Ectodermal cell (in vitro differentiated cells): ENCODE results near the gene RNF182.

Experiments used
- H3K27ac ChIP-seq: 2 replicates; pipeline ENCODE4 v1.7.0; 2013; ENCODE audit warnings: mild to moderate bottlenecking, low read depth, low read length; ENCODE audit not compliant: insufficient read depth, poor library complexity, severe bottlenecking
- H3K27me3 ChIP-seq: 2 replicates; pipeline ENCODE4 v1.7.0; 2013; ENCODE audit warnings: mild to moderate bottlenecking, low read length; ENCODE audit not compliant: insufficient read depth, control insufficient read depth, poor library complexity, severe bottlenecking
- H3K36me3 ChIP-seq: one replicate; pipeline ENCODE4 v1.7.0; 2013; ENCODE audit warnings: low read length; ENCODE audit not compliant: control insufficient read depth, insufficient read depth
- H3K4me1 ChIP-seq: one replicate; pipeline ENCODE4 v1.7.0; 2013; ENCODE audit warnings: low read length; ENCODE audit not compliant: control insufficient read depth, insufficient read depth
- H3K4me3 ChIP-seq: 2 replicates; pipeline ENCODE4 v1.7.0; 2013; ENCODE audit warnings: low read depth, low read length, control low read depth; ENCODE audit not compliant: insufficient read depth
- H3K9me3 ChIP-seq: 2 replicates; pipeline ENCODE4 v1.7.0; 2013; ENCODE audit warnings: mild to moderate bottlenecking, low read length, moderate library complexity; ENCODE audit not compliant: control insufficient read depth
- WGBS, 2 experiments: methylation state at CpG; one replicate each; pipeline ENCODE4 v1.1.7; 2013; ENCODE audit warnings: missing lambda C conversion rate in 2 of 2; 5-methylcytosine and 5-hydroxymethylcytosine counted together

The RNF182 gene

DNA sequence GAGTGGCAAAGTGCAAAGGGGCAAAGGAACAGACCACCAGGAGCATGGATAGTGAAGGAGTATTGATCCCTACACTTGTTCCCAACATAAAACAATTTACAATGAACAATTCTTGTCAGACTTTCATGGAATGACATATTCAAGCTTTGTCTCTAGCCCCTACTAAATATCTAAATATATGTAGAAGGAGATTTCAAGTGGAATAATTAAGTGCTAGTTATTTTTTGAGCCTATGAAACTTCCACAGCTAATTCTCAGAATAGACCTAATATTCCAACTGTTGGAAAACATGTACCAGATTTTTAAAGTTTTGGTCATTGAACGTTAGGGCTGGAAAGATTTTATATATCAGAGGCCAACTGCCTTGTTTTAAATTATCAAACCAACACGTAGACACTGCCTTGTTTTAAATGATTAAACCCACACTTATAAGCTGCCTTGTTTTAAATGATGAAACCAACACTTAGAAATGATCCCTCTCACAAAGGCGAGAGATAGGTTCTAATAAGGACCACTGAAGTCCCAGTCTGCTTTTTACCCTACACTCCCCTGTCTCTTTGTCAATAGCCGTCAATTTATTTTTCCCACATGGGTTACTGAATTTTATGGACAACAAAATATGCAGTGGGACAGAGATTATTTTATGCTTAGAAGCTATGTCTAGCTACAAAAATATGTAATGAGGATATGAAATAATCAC lies 62.1 kb downstream of the RNF182 start:
- H3K4me1 ChIP-seq = no peaks in the 10 kb centered on the region
- no peak overlapping the region for H3K27ac ChIP-seq
- 95 to 96% methylated on average over 3 to 4 of the region's 4 CpGs for WGBS, 2 experiments
- no peaks in the 10 kb centered on the region for H3K36me3 ChIP-seq
- H3K9me3 ChIP-seq = no peaks in the 10 kb centered on the region
- H3K27me3 ChIP-seq = no peaks in the 10 kb centered on the region
- no peak overlapping the region for H3K4me3 ChIP-seq

DNA sequence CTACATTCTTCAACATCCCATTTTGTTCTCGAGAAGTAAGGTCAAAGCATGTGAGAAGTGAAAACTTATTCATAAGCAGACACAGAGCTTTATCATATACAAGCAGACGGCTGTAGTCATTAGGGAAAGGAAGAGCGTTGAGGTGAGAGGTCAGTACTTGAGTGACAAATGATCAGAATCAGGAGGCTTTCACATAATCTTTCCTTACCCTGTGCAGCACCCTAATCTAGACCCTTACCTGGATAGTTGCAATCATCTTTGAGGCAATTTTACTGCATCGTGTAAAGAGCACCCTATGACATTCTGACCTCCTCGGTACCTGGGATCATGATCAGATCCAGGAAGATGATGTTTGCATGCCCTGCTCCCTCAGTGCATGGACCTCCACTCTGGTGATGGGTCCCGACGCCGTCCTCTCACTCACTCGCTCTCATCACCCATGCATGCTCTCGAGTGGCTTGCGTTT lies 62.7 kb downstream of the RNF182 start:
- no peaks in the 10 kb centered on the region for H3K9me3 ChIP-seq
- H3K4me3 ChIP-seq = no peak overlapping the region
- H3K4me1 ChIP-seq = no peaks in the 10 kb centered on the region
- WGBS, 2 experiments = 94 to 95% methylated on average over 10 to 11 of the region's 11 CpGs
- H3K36me3 ChIP-seq = no peaks in the 10 kb centered on the region
- H3K27ac ChIP-seq = no peak overlapping the region
- H3K27me3 ChIP-seq = no peaks in the 10 kb centered on the region

DNA sequence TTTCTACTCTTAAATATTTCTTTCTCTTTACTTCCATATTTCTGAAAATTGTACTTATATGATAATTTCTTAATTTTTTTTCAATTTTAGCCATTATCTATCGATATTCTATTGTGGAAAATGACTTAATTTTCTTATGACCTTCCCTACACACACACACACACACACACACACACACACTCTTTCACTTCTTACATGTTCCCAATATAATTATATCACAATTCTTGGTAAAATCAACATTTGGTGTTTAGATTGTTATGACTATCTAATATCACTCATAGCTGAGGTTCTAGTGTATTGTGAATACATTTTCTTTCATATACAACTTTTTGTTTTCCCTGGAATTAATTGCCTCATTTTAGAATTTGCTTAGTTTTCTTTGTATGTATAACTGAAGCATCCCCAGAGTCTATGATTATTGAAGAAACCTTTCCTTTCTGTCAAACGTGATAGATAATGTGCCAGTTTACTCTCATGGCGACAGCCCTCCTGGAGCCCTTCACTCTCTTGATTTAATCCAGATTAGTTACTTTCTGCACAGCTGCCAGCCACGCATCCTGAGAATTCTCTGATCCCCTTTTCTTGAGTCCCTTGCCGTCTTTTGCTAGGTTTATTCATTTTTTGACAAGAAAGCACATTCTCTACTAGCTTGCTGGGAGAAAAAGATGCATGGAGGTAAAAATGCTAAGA lies 63.4 kb downstream of the RNF182 start:
- 84 to 87% methylated on average over 4 of the region's 5 CpGs for WGBS, 2 experiments
- Histone ChIP-seq H3K9me3 (no peaks in the 10 kb centered on the region), H3K4me3 (no peak overlapping the region), H3K36me3 (no peaks in the 10 kb centered on the region), H3K4me1 (no peaks in the 10 kb centered on the region), H3K27me3 (no peaks in the 10 kb centered on the region), H3K27ac (no peak overlapping the region)

DNA sequence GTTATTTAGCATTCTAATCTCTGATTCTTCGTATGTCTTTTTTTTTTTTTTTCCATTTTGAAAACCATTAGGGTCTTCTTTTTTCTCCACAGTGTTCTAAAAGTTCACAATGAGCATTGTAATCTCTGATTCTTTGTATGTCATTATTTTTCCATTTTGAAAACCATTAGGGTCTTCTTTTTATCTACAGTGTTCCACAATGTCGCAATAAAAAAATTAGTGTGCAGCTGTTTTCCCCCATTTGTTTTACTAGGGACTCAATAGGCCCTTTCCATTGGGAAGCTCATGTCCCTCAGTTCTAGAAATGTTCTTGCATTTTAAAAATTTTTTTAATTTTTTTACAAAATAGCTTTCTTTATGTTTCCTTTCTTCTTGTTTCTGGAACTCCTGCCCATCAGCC lies 64.2 kb downstream of the RNF182 start:
- no peaks in the 10 kb centered on the region for H3K36me3 ChIP-seq
- WGBS, 2 experiments = 86 to 92% methylated on average over 2 of the region's 2 CpGs
- H3K9me3 ChIP-seq = no peaks in the 10 kb centered on the region
- H3K27me3 ChIP-seq = no peaks in the 10 kb centered on the region
- no peak overlapping the region for H3K4me3 ChIP-seq
- no peak overlapping the region for H3K27ac ChIP-seq
- H3K4me1 ChIP-seq = no peaks in the 10 kb centered on the region

DNA sequence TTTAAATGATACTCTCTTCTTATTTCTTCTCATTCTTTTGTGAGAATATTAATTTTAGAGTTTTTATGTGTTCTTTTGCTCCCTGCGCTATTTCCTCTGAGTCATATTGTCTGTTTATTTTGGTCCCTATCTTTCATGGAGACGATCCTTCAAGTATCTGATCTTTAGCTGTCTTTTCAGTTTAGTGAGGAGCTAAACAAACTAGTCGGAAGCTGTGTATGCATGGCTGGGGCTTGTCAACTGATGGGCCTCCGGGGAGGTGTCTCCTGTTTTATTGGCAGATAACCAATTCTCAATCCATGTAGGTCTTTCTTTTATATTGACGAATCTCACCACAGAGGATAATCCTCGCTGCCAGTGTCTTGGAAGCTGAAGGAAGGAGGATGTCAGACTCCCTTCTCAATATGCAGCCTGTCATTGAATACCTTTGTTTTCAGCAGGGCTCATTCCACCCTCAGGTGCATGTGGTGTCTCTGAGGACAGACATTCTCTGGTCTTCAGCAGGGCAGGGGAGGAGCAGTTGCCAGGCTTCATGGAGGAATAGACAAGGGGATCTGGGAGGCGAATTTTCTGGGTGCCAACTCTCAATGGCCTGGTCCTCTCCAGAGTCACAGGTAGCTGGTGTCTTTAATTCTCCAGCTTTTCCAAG lies 64.9 kb downstream of the RNF182 start:
- H3K9me3 ChIP-seq = no peaks in the 10 kb centered on the region
- H3K27ac ChIP-seq = no peak overlapping the region
- H3K36me3 ChIP-seq = no peaks in the 10 kb centered on the region
- H3K4me1 ChIP-seq = no peaks in the 10 kb centered on the region
- 74 to 79% methylated on average over 7 of the region's 7 CpGs for WGBS, 2 experiments
- H3K27me3 ChIP-seq = no peaks in the 10 kb centered on the region
- H3K4me3 ChIP-seq = no peak overlapping the region

DNA sequence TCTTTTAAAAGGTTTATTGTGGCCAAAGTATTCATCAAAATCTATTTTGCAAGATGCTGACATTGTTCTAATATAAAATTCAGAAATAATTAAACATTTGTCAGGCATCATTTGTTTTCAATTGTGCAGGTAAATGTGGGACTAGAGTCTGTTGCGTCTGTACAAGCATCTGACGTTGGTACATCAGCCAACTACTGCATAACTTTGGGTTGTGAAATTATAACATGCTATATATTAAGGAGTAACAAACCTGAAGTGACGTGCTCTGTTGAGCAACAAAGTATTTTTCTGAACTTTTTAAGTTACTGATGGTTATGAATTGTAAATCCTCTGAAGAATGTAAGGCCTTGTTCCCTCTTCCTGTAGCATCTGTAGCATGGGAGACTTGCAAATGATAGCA lies 66.0 kb downstream of the RNF182 start:
- no peaks in the 10 kb centered on the region for H3K9me3 ChIP-seq
- H3K27ac ChIP-seq = no peak overlapping the region
- H3K36me3 ChIP-seq = no peaks in the 10 kb centered on the region
- no peaks in the 10 kb centered on the region for H3K4me1 ChIP-seq
- no peak overlapping the region for H3K4me3 ChIP-seq
- no peaks in the 10 kb centered on the region for H3K27me3 ChIP-seq
- 95 to 96% methylated on average over 3 of the region's 3 CpGs for WGBS, 2 experiments

DNA sequence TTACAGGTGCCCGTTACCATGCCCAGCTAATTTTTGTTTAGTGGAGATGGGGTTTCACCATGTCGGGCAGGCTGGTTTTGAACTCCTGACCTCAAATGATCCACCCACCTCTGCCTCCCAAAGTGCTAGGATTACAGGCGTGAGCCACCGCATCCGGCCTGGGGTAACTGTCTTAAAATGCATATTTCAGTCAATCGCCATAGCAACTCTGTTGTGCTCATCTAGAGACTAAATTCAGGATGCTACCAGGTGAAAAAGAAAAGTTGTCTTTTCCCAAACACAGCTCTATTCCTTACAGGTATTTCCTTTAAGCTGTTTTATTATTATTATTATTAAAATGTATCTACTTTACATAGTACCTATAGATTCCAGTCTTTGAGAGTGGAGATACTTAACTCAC lies 66.6 kb downstream of the RNF182 start:
- Histone ChIP-seq H3K27me3 (no peaks in the 10 kb centered on the region), H3K27ac (no peak overlapping the region), H3K4me3 (no peak overlapping the region), H3K4me1 (no peaks in the 10 kb centered on the region), H3K36me3 (no peaks in the 10 kb centered on the region), H3K9me3 (no peaks in the 10 kb centered on the region)
- 93 to 95% methylated on average over 6 of the region's 6 CpGs for WGBS, 2 experiments

DNA sequence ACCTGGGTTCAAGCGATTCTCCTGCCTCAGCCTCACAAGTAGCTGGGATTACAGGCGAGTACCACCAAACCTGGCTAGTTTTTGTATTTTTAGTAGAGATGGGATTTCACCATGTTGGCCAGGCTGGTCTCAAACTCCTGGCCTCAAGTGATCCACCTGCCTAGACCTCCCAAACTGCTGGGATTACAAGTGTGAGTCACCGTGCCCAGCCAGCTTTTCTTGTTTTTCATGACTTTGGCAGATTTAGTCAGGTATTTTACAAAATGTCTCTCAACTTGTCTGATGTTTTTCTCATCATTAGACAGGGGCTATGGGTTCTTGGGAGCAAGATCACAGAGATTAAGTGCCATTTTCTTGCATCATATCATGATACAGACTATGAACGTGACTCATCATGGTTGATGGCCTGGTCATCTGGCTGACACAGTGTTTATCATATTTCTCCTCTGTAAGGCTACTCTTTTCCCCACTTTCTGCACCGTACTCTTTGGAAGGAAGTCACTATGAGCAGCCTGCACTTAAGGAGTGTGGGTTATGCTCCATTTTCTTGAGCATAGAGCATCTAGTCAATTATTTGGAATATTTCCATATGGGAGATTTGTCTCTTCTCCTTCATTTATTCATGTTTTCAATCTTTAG lies 67.8 kb downstream of the RNF182 start:
- 92 to 94% methylated on average over 5 of the region's 5 CpGs for WGBS, 2 experiments
- H3K9me3 ChIP-seq = no peaks in the 10 kb centered on the region
- H3K4me1 ChIP-seq = no peaks in the 10 kb centered on the region
- H3K27me3 ChIP-seq = no peaks in the 10 kb centered on the region
- no peak overlapping the region for H3K27ac ChIP-seq
- H3K4me3 ChIP-seq = no peak overlapping the region
- no peaks in the 10 kb centered on the region for H3K36me3 ChIP-seq

DNA sequence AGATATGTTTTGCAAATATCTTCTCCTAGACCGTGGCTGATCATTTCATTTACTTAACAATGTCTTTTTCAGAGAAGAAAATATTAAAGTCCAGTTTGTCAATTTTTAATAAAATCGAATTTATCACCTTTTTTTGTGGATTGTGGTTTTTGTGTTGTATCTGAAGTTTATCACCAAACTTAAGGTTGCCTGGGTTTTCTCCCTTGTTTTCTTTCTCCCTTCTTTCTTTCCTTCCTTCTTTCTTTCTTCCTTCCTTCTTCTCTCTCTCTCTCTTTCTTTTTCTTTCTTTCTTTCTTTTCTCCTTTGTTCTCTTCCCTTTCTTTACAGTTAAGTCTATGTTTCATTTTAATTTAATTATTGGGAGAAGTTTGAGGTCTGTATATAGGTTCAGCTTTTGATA lies 68.7 kb downstream of the RNF182 start:
- no peaks in the 10 kb centered on the region for H3K27me3 ChIP-seq
- H3K27ac ChIP-seq = no peak overlapping the region
- no peaks in the 10 kb centered on the region for H3K4me1 ChIP-seq
- no peaks in the 10 kb centered on the region for H3K36me3 ChIP-seq
- no peaks in the 10 kb centered on the region for H3K9me3 ChIP-seq
- no peak overlapping the region for H3K4me3 ChIP-seq
- 100% methylated on average over 1 of the region's 2 CpGs; no CpG with 5 or more reads in 1 of the 2 experiments for WGBS, 2 experiments

DNA sequence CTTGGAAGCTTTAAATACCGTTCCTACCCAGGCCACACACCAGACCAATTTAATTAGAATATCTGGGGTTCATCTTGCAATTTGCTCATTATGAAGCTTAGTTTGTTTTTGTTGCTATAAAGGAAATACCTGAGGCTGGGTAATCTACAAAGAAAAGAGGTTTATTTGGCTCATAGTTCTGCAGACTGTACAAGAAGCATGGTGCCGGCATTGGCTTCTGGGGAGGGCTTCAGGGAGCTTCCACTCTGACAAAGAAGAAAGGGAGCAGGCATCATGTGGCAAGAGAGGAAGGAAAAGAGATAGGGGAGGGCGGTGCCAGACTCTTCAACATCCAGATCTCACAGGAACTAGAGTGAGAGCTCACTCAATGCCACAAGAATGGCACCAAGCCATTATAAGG lies 73.6 kb downstream of the RNF182 start:
- no peaks in the 10 kb centered on the region for H3K36me3 ChIP-seq
- no peaks in the 10 kb centered on the region for H3K4me1 ChIP-seq
- H3K27ac ChIP-seq = no peak overlapping the region
- no peak overlapping the region for H3K4me3 ChIP-seq
- H3K9me3 ChIP-seq = no peaks in the 10 kb centered on the region
- WGBS, 2 experiments = 93 to 94% methylated on average over 2 to 3 of the region's 3 CpGs
- no peaks in the 10 kb centered on the region for H3K27me3 ChIP-seq
